PC-3 (cell line): Measurements from ENCODE around the gene STARD10. TPM values are rescaled to one million over a fixed set of nuclear protein-coding genes. Genes with fewer than 3 reads are reported as not detected.

Source experiments
- ATAC-seq: fragments of 200-7000 bp; cut with Tn5 transposase; 2 replicates; pipeline ENCODE4 v1.9.1; 2020; ENCODE audit warnings: mild to moderate bottlenecking, moderate library complexity
- BruUV-seq: library from RNA; stranded (reverse); fragments of 400-500 nt; replicated peaks from 2 replicates; lab custom pipeline; 2021; lab: Mats Ljungman, UMichigan
- CTCF ChIA-PET: fragments of 300-600 bp; sonication (Branson Sonifier 250); formaldehyde crosslinking; loops from one replicate; lab custom pipeline; 2022; ENCODE audit warnings: antibody characterized with exemption; lab: Charles Lee
- POLR2A ChIA-PET: fragments of 300-600 bp; sonication (Branson Sonifier 250); formaldehyde crosslinking; loops from one replicate; lab custom pipeline; 2022; ENCODE audit warnings: antibody characterized with exemption; ENCODE audit not compliant: unreplicated experiment; lab: Charles Lee
- DNase-seq: peaks from one replicate; pipeline ENCODE4 v3.0.0-alpha.2; 2015
- H2AFZ ChIP-seq: fragments of 300-600 bp; sonication (generic); 2 replicates; pipeline ENCODE4 v1.6.0; 2016; ENCODE audit warnings: antibody characterized with exemption, low read length
- H3F3A ChIP-seq: fragments of 300-600 bp; sonication (generic); one replicate; pipeline ENCODE4 v1.6.0; 2017; ENCODE audit warnings: antibody characterized with exemption, low read length, control low read depth, mild to moderate bottlenecking; ENCODE audit not compliant: unreplicated experiment
- H3K27ac ChIP-seq: fragments of 300-600 bp; sonication (generic); 2 replicates; pipeline ENCODE4 v1.5.1; 2016; ENCODE audit warnings: mild to moderate bottlenecking, low read length
- H3K27me3 ChIP-seq: fragments of 300-600 bp; sonication (generic); 2 replicates; pipeline ENCODE4 v1.6.1; 2016; ENCODE audit warnings: low read length, mixed read lengths
- H3K36me3 ChIP-seq: fragments of 300-600 bp; sonication (generic); 2 replicates; pipeline ENCODE4 v1.6.1; 2016; ENCODE audit warnings: low read depth, mixed run types, low read length, mixed read lengths
- H3K4me1 ChIP-seq: fragments of 300-600 bp; sonication (generic); 2 replicates; pipeline ENCODE4 v1.5.1; 2016; ENCODE audit warnings: low read length; ENCODE audit not compliant: insufficient read depth
- H3K4me2 ChIP-seq: fragments of 300-600 bp; sonication (generic); 2 replicates; pipeline ENCODE4 v1.6.0; 2016; ENCODE audit warnings: low read length
- H3K4me3 ChIP-seq: fragments of 300-600 bp; sonication (generic); 2 replicates; pipeline ENCODE4 v1.5.1; 2016; ENCODE audit warnings: mild to moderate bottlenecking, low read length, mixed read lengths
- H3K79me2 ChIP-seq: fragments of 300-600 bp; sonication (generic); 2 replicates; pipeline ENCODE4 v1.6.1; 2017; ENCODE audit warnings: low read length, mixed read lengths
- H3K9ac ChIP-seq: fragments of 300-600 bp; sonication (generic); 2 replicates; pipeline ENCODE4 v1.6.0; 2016; ENCODE audit warnings: mild to moderate bottlenecking, low read length
- H3K9me2 ChIP-seq: fragments of 300-600 bp; sonication (generic); replicated peaks from 2 replicates; pipeline ENCODE4 v1.6.1; 2016; ENCODE audit warnings: mixed run types, low read length, mixed read lengths
- H3K9me3 ChIP-seq: fragments of 300-600 bp; sonication (generic); 2 replicates; pipeline ENCODE4 v1.6.1; 2016; ENCODE audit warnings: low read length, mixed read lengths
- H4K20me1 ChIP-seq: fragments of 300-600 bp; sonication (generic); 2 replicates; pipeline ENCODE4 v1.6.1; 2016; ENCODE audit warnings: low read length, mixed read lengths
- CTCF ChIP-seq: fragments of 300-600 bp; sonication (generic); conservative IDR thresholded peaks from 2 replicates; pipeline ENCODE4 v1.5.1; 2017; ENCODE audit warnings: antibody characterized with exemption, low read depth, mild to moderate bottlenecking, low read length
- EZH2 ChIP-seq: fragments of 300-600 bp; sonication (generic); IDR thresholded peaks from one replicate; pipeline ENCODE4 v1.6.1; 2017; ENCODE audit warnings: antibody characterized with exemption, mild to moderate bottlenecking, low read length; ENCODE audit not compliant: unreplicated experiment
- EZH2phosphoT487 ChIP-seq: fragments of 300-600 bp; sonication (generic); IDR thresholded peaks from 2 replicates; pipeline ENCODE4 v1.6.1; 2018; ENCODE audit warnings: mild to moderate bottlenecking, antibody characterized with exemption, low read length, borderline replicate concordance
- intact Hi-C: fragments of 100-400 bp; cut with micrococcal nuclease; formaldehyde crosslinking; loops from 2 replicates; pipeline ENCODE4 v1.9.0; 2023
- total RNA-seq: library from RNA; depleted of rRNA; stranded (reverse); fragments of >200 nt; gene quantifications from 2 replicates; pipeline ENCODE4 v1.2.3, GENCODE V29; 2014

STARD10 gene
- total RNA-seq, 1 experiment from 2014 or later: 284 TPM

GRCh38 chr11:72789493-72790131 lies 4.2 kb downstream of the STARD10 start:
- peak; percentile 75 for DNase-seq
- no peak overlapping the region; the same call in 1 of the 2 replicates for H3K9ac ChIP-seq
- H3K27me3 ChIP-seq: no peaks in the 10 kb centered on the region
- no peak; the same call in 1 of the 2 replicates for ATAC-seq
- no peaks in the 10 kb centered on the region for H3F3A ChIP-seq
- H3K4me2 ChIP-seq: peak overlapping the region; percentile 44
- H2AFZ ChIP-seq: 0 out of 2 replicates have a peak overlapping the region, but pooled peaks have one; percentile 25
- BruUV-seq: no TSS peak
- no peaks in the 10 kb centered on the region for H3K9me3 ChIP-seq
- ChIA-PET CTCF (no interaction called here), POLR2A (no interaction called here)
- H3K9me2 ChIP-seq: no peaks in the 10 kb centered on the region
- TF ChIP-seq EZH2: no peak
- no peak for TF ChIP-seq CTCF
- TF ChIP-seq EZH2phosphoT487: no peak
- no peaks in the 10 kb centered on the region for H3K36me3 ChIP-seq
- H3K79me2 ChIP-seq: no peaks in the 10 kb centered on the region
- H3K27ac ChIP-seq: peak overlapping the region; percentile 55
- peaks cover 57% of the 10 kb centered on the region for H3K4me1 ChIP-seq
- H3K4me3 ChIP-seq: no peak overlapping the region
- intact Hi-C loops: no loop called here
- no peaks in the 10 kb centered on the region for H4K20me1 ChIP-seq

- Histone ChIP-seq H3K4me1 (peaks cover 48% of the 10 kb centered on the region), H3K36me3 (no peaks in the 10 kb centered on the region), H3K4me2 (no peak overlapping the region), H3K79me2 (no peaks in the 10 kb centered on the region), H3K27me3 (no peaks in the 10 kb centered on the region), H3K9me2 (no peaks in the 10 kb centered on the region), H3K4me3 (no peak overlapping the region), H2AFZ (no peak overlapping the region), H3K9me3 (no peaks in the 10 kb centered on the region), H3F3A (no peaks in the 10 kb centered on the region), H3K9ac (no peak overlapping the region), H3K27ac (no peak overlapping the region), H4K20me1 (no peaks in the 10 kb centered on the region)
- DNase-seq (no peak), ATAC-seq (no peak)
- BruUV-seq: no TSS peak
- intact Hi-C loops: no loop called here
- TF ChIP-seq EZH2phosphoT487 (no peak), CTCF (no peak), EZH2 (no peak)
- POLR2A ChIA-PET: no interaction called here
- CTCF ChIA-PET: interaction anchor here (0.9 kb wide), 1 partner anchor 63 kb away, joined by 3 read pairs; no protein-coding TSS in a partner anchor
Measured at GRCh38 chr11:72788241-72788640, 5.6 kb downstream of the STARD10 start.
